ENCODE measurements around the gene COL4A2.

Gene COL4A2

DNA sequence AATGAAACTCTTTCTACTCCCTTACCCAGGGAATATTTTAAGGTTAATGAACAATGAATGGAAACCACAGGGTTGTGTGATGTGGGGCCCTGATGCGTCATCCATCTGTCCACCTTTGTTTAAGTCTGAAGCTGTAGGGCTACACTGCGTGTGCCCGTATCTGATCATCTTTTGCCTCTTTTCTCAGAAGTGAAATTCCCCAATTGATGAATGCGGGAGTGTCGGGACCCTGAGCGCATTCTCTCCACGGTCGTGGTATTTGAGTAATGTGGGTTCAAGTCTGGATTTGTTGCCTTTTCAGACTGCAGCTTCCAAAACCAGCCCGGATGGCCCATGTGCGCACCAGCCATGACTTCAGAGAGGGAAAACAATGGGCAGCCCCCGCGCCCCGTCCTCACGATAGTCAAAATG, 112.3 kb downstream of the COL4A2 start:
- TF ChIP-seq, protein P1, sequence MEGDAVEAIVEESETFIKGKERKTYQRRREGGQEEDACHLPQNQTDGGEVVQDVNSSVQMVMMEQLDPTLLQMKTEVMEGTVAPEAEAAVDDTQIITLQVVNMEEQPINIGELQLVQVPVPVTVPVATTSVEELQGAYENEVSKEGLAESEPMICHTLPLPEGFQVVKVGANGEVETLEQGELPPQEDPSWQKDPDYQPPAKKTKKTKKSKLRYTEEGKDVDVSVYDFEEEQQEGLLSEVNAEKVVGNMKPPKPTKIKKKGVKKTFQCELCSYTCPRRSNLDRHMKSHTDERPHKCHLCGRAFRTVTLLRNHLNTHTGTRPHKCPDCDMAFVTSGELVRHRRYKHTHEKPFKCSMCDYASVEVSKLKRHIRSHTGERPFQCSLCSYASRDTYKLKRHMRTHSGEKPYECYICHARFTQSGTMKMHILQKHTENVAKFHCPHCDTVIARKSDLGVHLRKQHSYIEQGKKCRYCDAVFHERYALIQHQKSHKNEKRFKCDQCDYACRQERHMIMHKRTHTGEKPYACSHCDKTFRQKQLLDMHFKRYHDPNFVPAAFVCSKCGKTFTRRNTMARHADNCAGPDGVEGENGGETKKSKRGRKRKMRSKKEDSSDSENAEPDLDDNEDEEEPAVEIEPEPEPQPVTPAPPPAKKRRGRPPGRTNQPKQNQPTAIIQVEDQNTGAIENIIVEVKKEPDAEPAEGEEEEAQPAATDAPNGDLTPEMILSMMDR (conservative IDR thresholded peaks at IDR 0.05; ENCODE audit: low read length), result no peak
- no peak for DNase-seq (ENCODE audit: low read depth)
- H3K4me3 ChIP-seq (ENCODE audit: low read length), result no peak overlapping the region

DNA sequence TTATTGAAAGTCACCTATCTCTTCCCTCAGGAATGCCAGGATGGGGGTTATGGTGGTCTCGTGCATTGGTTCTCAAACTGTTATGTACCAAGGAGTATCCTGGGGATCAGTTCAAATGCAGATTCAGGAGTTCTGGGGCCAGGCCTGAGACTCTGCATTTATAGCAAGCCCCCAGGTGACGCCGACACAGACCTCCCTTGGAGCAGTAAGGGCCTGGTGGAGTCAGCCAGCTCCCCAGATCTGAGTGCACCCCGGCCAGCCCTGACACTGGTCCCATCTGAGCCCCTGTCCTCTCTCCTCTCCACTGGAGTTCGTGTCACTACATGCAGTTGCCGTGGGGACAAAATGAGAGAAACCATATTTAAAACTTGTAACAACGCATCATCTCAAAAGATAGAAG, 112.9 kb downstream of the COL4A2 start:
- no peak for DNase-seq (ENCODE audit: low read depth)
- TF ChIP-seq, protein P1 (conservative IDR thresholded peaks at IDR 0.05; ENCODE audit: low read length), result no peak
- H3K4me3 ChIP-seq (ENCODE audit: low read length), result no peak overlapping the region

DNA sequence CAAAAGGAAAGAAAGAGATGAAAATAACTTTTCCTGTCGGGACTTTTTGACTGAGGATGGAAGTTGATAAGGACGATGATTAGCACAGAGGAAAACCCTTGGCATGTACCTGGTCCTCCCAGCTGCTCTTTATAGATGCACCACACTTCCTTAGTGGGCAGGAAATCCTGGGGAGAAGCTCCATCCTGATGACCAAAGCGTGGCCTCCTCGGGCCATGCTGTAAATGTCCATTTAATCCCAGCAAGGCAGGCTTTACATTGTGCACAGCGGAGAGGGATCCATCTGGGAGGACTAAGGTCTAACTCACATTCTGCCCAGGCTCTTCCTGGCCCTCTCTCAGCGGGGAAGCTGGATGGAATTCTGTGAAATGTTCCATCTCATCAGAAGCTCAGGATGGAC, 113.5 kb downstream of the COL4A2 start:
- no peak overlapping the region for H3K4me3 ChIP-seq (ENCODE audit: low read length)
- no peak for DNase-seq (ENCODE audit: low read depth)
- TF ChIP-seq, protein P1 (conservative IDR thresholded peaks at IDR 0.05; ENCODE audit: low read length), result no peak

DNA sequence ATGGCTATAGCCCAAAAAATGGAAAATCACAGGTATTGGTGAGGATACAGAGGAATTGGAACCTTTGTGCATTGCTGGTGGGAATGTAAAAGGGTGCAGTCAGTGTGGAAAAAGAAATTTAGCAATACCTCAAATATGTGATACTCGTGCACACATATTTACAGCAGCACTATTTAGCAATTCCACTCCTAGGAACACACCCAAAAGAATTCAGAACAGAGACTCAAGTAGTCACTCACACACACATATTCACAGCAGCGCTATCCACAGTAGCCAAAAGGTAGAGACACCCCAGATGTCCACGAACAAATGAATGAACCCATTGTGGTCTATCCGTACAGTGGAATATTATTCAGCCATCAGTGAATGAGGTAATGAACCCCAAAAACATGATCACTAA, 114.0 kb downstream of the COL4A2 start:
- DNase-seq (ENCODE audit: low read depth), result peak; percentile 57
- H3K4me3 ChIP-seq (ENCODE audit: low read length), result no peak overlapping the region
- TF ChIP-seq, protein P1 (conservative IDR thresholded peaks at IDR 0.05; ENCODE audit: low read length), result no peak

DNA sequence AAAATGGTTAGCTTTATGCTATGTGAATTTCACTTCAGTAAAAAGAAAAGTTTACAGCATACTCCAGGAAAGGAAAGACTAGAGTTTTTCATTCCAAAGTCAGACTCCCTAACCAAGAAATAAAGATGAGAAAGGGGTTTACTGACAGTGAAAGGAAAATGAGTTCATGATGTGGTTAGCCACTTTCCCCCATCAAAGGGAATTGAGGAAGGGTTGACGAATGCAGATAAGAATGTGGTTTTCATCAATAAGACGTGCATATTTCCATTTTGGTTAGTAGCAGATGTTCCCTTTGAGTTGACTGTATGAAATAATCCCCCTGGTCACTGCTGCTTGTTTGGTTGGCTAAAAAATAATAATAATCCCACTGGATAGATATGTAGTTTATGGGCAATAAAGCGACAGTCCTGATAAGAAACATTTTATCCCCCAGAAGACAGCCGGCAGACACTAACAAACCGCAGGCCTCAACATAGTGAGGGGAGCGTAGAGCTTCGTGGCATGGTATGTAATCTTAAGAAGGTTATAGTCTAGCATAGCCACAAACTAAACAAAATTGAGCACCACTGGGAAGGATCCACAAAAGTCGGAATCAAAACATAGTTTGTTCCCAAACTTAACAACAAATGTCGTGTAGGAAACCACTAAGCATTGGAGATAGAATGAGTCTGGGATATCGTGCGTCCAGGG, 114.8 kb downstream of the COL4A2 start:
- H3K4me3 ChIP-seq (ENCODE audit: low read length), result no peak overlapping the region
- DNase-seq (ENCODE audit: low read depth), result peak; percentile 83
- TF ChIP-seq, protein P1 (conservative IDR thresholded peaks at IDR 0.05; ENCODE audit: low read length), result no peak

DNA sequence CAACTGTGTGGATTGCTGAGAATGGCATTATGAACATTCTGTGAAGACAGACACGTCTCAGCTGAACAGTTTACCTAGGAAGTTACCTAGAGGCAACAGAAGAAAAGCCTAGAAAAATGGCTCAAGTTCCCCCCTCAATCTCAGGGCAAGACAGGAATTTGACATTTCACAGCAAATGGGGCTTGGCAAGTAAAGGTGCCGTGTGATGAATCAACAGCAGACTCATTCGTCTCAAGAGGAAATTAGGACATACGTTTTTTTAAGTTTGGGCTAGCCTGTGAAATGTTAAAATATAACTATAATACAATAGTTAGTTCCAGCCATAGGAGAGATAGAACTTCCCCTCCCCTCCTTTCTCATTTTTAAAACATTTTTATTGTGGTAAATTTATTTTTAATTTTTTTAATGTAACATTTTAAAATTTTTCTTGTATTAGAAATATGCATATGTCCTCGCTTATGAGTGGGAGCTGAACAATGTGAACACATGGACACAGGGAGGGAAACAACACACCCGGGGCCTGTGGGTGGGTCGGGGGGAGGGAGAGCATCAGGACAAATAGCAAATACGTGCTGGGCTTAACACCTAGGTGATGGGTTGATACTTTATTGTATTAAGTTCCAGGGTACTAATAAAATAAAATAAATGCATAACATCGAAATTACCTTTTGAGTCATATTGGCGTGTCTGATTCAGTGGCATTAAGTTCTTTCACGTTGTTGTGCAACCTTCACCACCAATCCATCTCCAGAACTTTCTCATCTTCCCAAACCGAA, 116.0 kb downstream of the COL4A2 start:
- no peak for DNase-seq (ENCODE audit: low read depth)
- TF ChIP-seq, protein P1 (conservative IDR thresholded peaks at IDR 0.05; ENCODE audit: low read length), result no peak
- no peak overlapping the region for H3K4me3 ChIP-seq (ENCODE audit: low read length)

Measured in AG10803 (cell line).